DOHH2 (cell line): ENCODE data around the gene ZFPL1.

Experiments used
- H3F3A ChIP-seq: fragments of 200-600 bp; sonication (generic), shearing (Covaris generic); 2 replicates; pipeline ENCODE4 v1.6.0; 2016; ENCODE audit warnings: antibody characterized with exemption, mild to moderate bottlenecking; ENCODE audit not compliant: control insufficient read depth, insufficient read depth
- H3K27ac ChIP-seq: fragments of 200-600 bp; sonication (generic); 2 replicates; pipeline ENCODE4 v1.5.1; 2014; ENCODE audit warnings: low read depth, mild to moderate bottlenecking, low read length, moderate library complexity
- H3K27me3 ChIP-seq: fragments of 200-600 bp; sonication (generic); 2 replicates; pipeline ENCODE4 v1.6.1; 2014; ENCODE audit warnings: mild to moderate bottlenecking, low read length, mixed read lengths; ENCODE audit not compliant: control insufficient read depth
- H3K36me3 ChIP-seq: fragments of 200-600 bp; sonication (generic); 2 replicates; pipeline ENCODE4 v1.6.1; 2014; ENCODE audit warnings: mild to moderate bottlenecking, low read length, moderate library complexity, mixed read lengths; ENCODE audit not compliant: control insufficient read depth
- H3K4me1 ChIP-seq: fragments of 200-600 bp; sonication (generic); 2 replicates; pipeline ENCODE4 v1.6.1; 2014; ENCODE audit warnings: mild to moderate bottlenecking, low read length, mixed read lengths; ENCODE audit not compliant: control insufficient read depth
- H3K4me2 ChIP-seq: fragments of 200-600 bp; sonication (generic); 2 replicates; pipeline ENCODE4 v1.6.0; 2014; ENCODE audit warnings: mild to moderate bottlenecking, low read length, moderate library complexity
- H3K4me3 ChIP-seq: fragments of 200-600 bp; sonication (generic); 2 replicates; pipeline ENCODE4 v1.5.1; 2014; ENCODE audit warnings: mild to moderate bottlenecking, low read length, mixed read lengths
- H3K79me2 ChIP-seq: fragments of 200-600 bp; sonication (generic); 2 replicates; pipeline ENCODE4 v1.6.1; 2014; ENCODE audit warnings: mild to moderate bottlenecking, low read length, mixed read lengths; ENCODE audit not compliant: control insufficient read depth
- H3K9me2 ChIP-seq: fragments of 200-600 bp; sonication (generic); replicated peaks from 2 replicates; pipeline ENCODE4 v1.6.1; 2014; ENCODE audit warnings: mild to moderate bottlenecking, low read length, mixed read lengths; ENCODE audit not compliant: control insufficient read depth
- H3K9me3 ChIP-seq: fragments of 200-600 bp; sonication (generic); 2 replicates; pipeline ENCODE4 v1.6.1; 2014; ENCODE audit warnings: antibody characterized with exemption, low read length, mixed read lengths; ENCODE audit not compliant: control insufficient read depth, insufficient read depth
- H4K20me1 ChIP-seq: fragments of 200-600 bp; sonication (generic); 2 replicates; pipeline ENCODE4 v1.6.0; 2014; ENCODE audit warnings: low read depth, mild to moderate bottlenecking, antibody characterized with exemption, low read length, moderate library complexity; ENCODE audit not compliant: control insufficient read depth, insufficient read depth
- EZH2phosphoT487 ChIP-seq: fragments of 200-600 bp; sonication (generic); IDR thresholded peaks from 2 replicates; pipeline ENCODE4 v1.6.1; 2017; ENCODE audit warnings: borderline replicate concordance, mild to moderate bottlenecking, antibody characterized with exemption, low read length, moderate library complexity, mixed read lengths
- TF ChIP-seq, protein P1 (sequence below): fragments of 200-600 bp; sonication (generic); IDR thresholded peaks from one replicate; pipeline ENCODE4 v1.5.1; 2014; ENCODE audit warnings: antibody characterized with exemption, mild to moderate bottlenecking, low read depth, low read length; ENCODE audit not compliant: poor library complexity, severe bottlenecking

Gene ZFPL1

GRCh38 chr11:65057526-65057925 is 26.5 kb upstream of the ZFPL1 start:
- Histone ChIP-seq H3K9me2 (no peaks in the 10 kb centered on the region), H3K4me2 (no peak overlapping the region), H3K79me2 (no peaks in the 10 kb centered on the region), H4K20me1 (no peaks in the 10 kb centered on the region), H3K36me3 (no peaks in the 10 kb centered on the region), H3K27me3 (no peaks in the 10 kb centered on the region; the same call in 1 of the 2 replicates), H3K9me3 (no peaks in the 10 kb centered on the region), H3K27ac (no peak overlapping the region), H3F3A (no peaks in the 10 kb centered on the region), H3K4me3 (no peak overlapping the region), H3K4me1 (peaks cover 36% of the 10 kb centered on the region)
- TF ChIP-seq, protein P1, sequence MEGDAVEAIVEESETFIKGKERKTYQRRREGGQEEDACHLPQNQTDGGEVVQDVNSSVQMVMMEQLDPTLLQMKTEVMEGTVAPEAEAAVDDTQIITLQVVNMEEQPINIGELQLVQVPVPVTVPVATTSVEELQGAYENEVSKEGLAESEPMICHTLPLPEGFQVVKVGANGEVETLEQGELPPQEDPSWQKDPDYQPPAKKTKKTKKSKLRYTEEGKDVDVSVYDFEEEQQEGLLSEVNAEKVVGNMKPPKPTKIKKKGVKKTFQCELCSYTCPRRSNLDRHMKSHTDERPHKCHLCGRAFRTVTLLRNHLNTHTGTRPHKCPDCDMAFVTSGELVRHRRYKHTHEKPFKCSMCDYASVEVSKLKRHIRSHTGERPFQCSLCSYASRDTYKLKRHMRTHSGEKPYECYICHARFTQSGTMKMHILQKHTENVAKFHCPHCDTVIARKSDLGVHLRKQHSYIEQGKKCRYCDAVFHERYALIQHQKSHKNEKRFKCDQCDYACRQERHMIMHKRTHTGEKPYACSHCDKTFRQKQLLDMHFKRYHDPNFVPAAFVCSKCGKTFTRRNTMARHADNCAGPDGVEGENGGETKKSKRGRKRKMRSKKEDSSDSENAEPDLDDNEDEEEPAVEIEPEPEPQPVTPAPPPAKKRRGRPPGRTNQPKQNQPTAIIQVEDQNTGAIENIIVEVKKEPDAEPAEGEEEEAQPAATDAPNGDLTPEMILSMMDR, result no peak
- TF ChIP-seq EZH2phosphoT487, result no peak

GRCh38 chr11:65058012-65058411 is 26.0 kb upstream of the ZFPL1 start:
- no peak overlapping the region for H3K27ac ChIP-seq
- H3K4me1 ChIP-seq, result peaks cover 36% of the 10 kb centered on the region
- no peaks in the 10 kb centered on the region for H3K9me3 ChIP-seq
- no peaks in the 10 kb centered on the region for H3K9me2 ChIP-seq
- TF ChIP-seq EZH2phosphoT487, result no peak
- TF ChIP-seq, protein P1, result no peak
- H3K36me3 ChIP-seq, result no peaks in the 10 kb centered on the region
- H3F3A ChIP-seq, result no peaks in the 10 kb centered on the region
- no peaks in the 10 kb centered on the region for H3K79me2 ChIP-seq
- H3K27me3 ChIP-seq, result no peaks in the 10 kb centered on the region; the same call in 1 of the 2 replicates
- H4K20me1 ChIP-seq, result no peaks in the 10 kb centered on the region
- H3K4me3 ChIP-seq, result no peak overlapping the region
- no peak overlapping the region for H3K4me2 ChIP-seq

DNA sequence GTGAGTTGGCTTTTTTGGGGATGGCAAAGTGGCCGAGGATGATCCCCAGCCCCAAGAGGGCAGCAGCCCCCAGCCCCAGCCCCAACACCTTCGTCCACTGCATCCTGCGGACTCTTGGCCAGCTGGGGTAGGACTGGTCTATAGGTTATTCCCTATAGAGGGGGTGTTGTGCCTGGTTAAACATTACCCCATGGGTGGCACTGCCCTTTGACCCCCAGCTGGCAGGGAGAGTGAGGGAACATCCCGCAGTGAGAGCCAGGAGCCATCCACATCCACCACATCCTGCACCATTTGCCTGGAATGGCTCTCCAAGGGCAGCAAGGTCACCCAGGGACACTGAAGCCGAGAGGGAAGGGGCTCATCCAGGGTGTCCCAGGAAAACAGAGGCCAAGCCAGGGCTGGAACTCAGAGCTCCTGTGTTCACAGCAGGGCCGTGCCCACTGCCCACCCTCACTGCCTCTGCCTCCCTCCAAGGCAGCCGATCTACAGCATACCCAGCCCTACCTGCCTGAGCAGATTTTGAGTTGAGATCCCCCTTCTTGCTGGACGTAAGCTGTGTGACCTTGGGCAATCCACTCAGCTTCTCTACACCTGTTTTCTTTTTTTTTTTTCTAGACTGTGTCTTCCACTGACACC is 25.5 kb upstream of the ZFPL1 start, which contains the start of gene NAALADL1:
Gene NAALADL1, minus strand, starts transcription at position 135 of the 636 bp plus-strand sequence. Its CDS starts 32 bp downstream, at position 103.
- H3K27ac ChIP-seq, result no peak within 1 kb of the TSS
- H3K36me3 ChIP-seq, result no peaks in the 10 kb centered on the region
- H3K9me3 ChIP-seq, result no peaks in the 10 kb centered on the region
- H3K4me2 ChIP-seq, result no peak within 1 kb of the TSS
- H3K27me3 ChIP-seq, result no peaks in the 10 kb centered on the region; the same call in 1 of the 2 replicates
- H3K79me2 ChIP-seq, result no peaks in the 10 kb centered on the region
- H3K9me2 ChIP-seq, result no peaks in the 10 kb centered on the region
- TF ChIP-seq EZH2phosphoT487, result no peak
- TF ChIP-seq, protein P1, result no peak
- no peaks in the 10 kb centered on the region for H3F3A ChIP-seq
- no peak within 1 kb of the TSS for H3K4me3 ChIP-seq
- H3K4me1 ChIP-seq, result peaks cover 32% of the 10 kb centered on the region
- no peaks in the 10 kb centered on the region for H4K20me1 ChIP-seq
